T-cell (primary cell): ENCODE measurements around the gene RBM27. TPM values are rescaled to one million over a fixed set of nuclear protein-coding genes. Genes with fewer than 3 reads are reported as not detected.
"Not testable (repeated sequence)": the region's sequence is repeated elsewhere in the genome, so short reads cannot be mapped to it uniquely, and the experiment has no call there.

ENCODE experiments used
- ATAC-seq, 4 experiments: fragments of 200-7000 bp in 3 of 4; fragments of 150-1000 bp in 1 of 4; cut with Tn5 transposase; replicated peaks in 1 of 4; 1 replicate in 3 of 4; 2 replicates in 1 of 4; pipeline ENCODE4 v1.10.0; 2021; ENCODE audit warnings: moderate library complexity in 3 of 4, mild to moderate bottlenecking in 2 of 4, moderate number of reproducible peaks in 1 of 4
- CTCF ChIA-PET, 2 donors: fragments of 300-600 bp; sonication (Branson Sonifier 250); formaldehyde crosslinking; loops; one replicate each; lab custom pipeline; 2022; ENCODE audit warnings: antibody characterized with exemption in 2 of 2; lab: Charles Lee
- POLR2A ChIA-PET, 2 donors: fragments of 300-600 bp; sonication (Branson Sonifier 250); formaldehyde crosslinking; loops; one replicate each; lab custom pipeline; 2022; ENCODE audit warnings: antibody characterized with exemption in 2 of 2; lab: Charles Lee
- DNase-seq, 35 experiments: peaks; one replicate each; pipeline versions ENCODE4 v3.0.0 to v3.0.0-alpha.2; 2013 to 2023
- H3K27ac ChIP-seq: one replicate; pipeline ENCODE4 v1.5.1; 2013; ENCODE audit warnings: low read length
- H3K27me3 ChIP-seq, 2 experiments: replicated peaks in 1 of 2; 1 replicate in 1 of 2; 2 replicates in 1 of 2; pipeline versions ENCODE4 v1.6.1 to v1.7.0; 2013; ENCODE audit warnings: low read length in 1 of 2, mixed read lengths in 1 of 2; ENCODE audit not compliant: control insufficient read depth in 2 of 2, insufficient read depth in 2 of 2; ENCODE audit errors: extremely low read depth in 1 of 2
- H3K36me3 ChIP-seq, 2 donors: 1 replicate in 1 of 2; 2 replicates in 1 of 2; pipeline versions ENCODE4 v1.6.1 to v1.7.0; 2013; ENCODE audit warnings: low read length in 1 of 2; ENCODE audit not compliant: control insufficient read depth in 2 of 2, insufficient read depth in 1 of 2; ENCODE audit errors: extremely low read depth in 1 of 2
- H3K4me1 ChIP-seq, 2 experiments: 1 replicate in 1 of 2; 2 replicates in 1 of 2; pipeline versions ENCODE4 v1.6.1 to v1.7.0; 2013; ENCODE audit warnings: low read length in 2 of 2, mixed read lengths in 1 of 2; ENCODE audit not compliant: insufficient read depth in 2 of 2, control insufficient read depth in 1 of 2; ENCODE audit errors: extremely low read depth in 1 of 2
- H3K4me3 ChIP-seq, 2 donors: 1 replicate in 1 of 2; 2 replicates in 1 of 2; pipeline versions ENCODE4 v1.5.1 to v1.7.0; 2013; ENCODE audit warnings: mild to moderate bottlenecking in 2 of 2, low read length in 1 of 2, moderate library complexity in 1 of 2; ENCODE audit not compliant: control insufficient read depth in 1 of 2; ENCODE audit errors: extremely low read depth in 1 of 2
- H3K9me3 ChIP-seq: 2 replicates; pipeline ENCODE4 v1.7.0; 2013
- H3K27ac Mint-ChIP-seq, 2 donors: one replicate each; pipeline ENCODE4 v1.8.0; 2020 to 2021; ENCODE audit warnings: mild to moderate bottlenecking in 2 of 2, mixed read lengths in 2 of 2
- H3K27me3 Mint-ChIP-seq, 2 donors: one replicate each; pipeline ENCODE4 v1.8.0; 2021 to 2022; ENCODE audit warnings: mixed read lengths in 2 of 2
- H3K36me3 Mint-ChIP-seq: one replicate; pipeline ENCODE4 v1.8.0; 2021; ENCODE audit warnings: mixed read lengths
- H3K4me1 Mint-ChIP-seq, 3 donors: one replicate each; pipeline ENCODE4 v1.8.0; 2020 to 2022; ENCODE audit warnings: mixed read lengths in 3 of 3, mild to moderate bottlenecking in 1 of 3
- H3K4me3 Mint-ChIP-seq, 3 donors: one replicate each; pipeline ENCODE4 v1.8.0; 2020 to 2022; ENCODE audit warnings: mild to moderate bottlenecking in 3 of 3, mixed read lengths in 3 of 3, moderate library complexity in 3 of 3
- H3K9me3 Mint-ChIP-seq, 3 donors: one replicate each; pipeline ENCODE4 v1.8.0; 2020 to 2022; ENCODE audit warnings: mixed read lengths in 3 of 3
- WGBS: methylation state at CpG from one replicate; pipeline ENCODE4 v1.1.5; 2013; ENCODE audit warnings: missing lambda C conversion rate; ENCODE audit not compliant: insufficient coverage; 5-methylcytosine and 5-hydroxymethylcytosine counted together
- total RNA-seq, 35 experiments: library from RNA in 6 of 35; stranded (reverse) in 6 of 35; fragments of 120-200 nt in 1 of 35; gene quantifications; one replicate each; pipeline versions ENCODE4 v1.2.1 to v1.2.4 and lab custom pipeline; 2013 to 2026

Gene RBM27
- total RNA-seq, 5 donors from 2014 or later (not counting 1 experiment from before 2014, with no cell fraction given): 19.1 to 26.1 (median 24.9) TPM

DNA sequence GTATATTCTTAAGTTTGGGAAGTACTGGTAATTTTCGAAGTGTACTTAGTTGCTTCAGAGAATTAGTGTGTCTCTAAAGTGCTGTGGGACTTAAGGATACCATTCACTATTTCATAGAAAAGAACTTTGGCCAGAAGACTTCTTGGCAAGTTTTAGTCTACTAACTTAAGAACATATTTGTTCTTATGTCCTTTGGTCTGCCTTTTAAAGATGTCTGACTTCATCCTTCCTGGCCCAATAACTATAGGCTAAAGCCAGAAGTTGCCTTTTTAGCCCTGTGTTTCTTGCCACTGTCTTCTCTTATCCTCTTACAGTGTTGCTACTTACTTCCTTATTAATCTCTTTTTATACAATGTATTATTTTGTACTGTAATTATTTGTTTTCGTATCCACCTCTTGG lies 6.3 kb downstream of the RBM27 start:
- no peak overlapping the region for H3K27ac ChIP-seq
- POLR2A ChIA-PET: no interaction called here

DNA sequence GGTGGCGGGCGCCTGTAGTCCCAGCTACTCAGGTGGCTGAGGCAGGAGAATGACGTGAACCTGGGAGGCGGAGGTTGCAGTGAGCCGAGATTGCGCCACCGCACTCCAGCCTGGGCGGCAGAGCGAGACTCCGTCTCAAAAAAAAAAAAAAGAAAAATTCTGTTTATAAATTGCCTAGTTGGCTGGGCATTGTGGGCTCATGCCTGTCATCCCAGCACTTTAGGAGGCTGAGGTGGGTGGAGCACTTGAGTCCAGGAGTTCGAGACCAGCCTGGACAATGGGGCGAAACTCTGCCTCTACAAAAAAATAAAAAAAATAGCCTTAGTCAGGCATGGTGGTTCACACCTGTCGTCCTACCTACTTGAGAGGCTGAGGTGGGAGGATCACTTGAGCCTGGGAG lies 7.4 kb downstream of the RBM27 start:
- peaks cover 63 to 73% (median 69%) of the 10 kb centered on the region in 3 donors for H3K4me1 Mint-ChIP-seq
- WGBS: 100% methylated on average over 3 of the region's 13 CpGs
- H3K27me3 Mint-ChIP-seq, H3K9me3 Mint-ChIP-seq, H3K9me3 ChIP-seq, H3K27ac Mint-ChIP-seq, H3K36me3 Mint-ChIP-seq, H3K4me3 ChIP-seq, CTCF ChIA-PET, H3K27me3 ChIP-seq, ATAC-seq, POLR2A ChIA-PET, H3K4me3 Mint-ChIP-seq, H3K36me3 ChIP-seq, DNase-seq, H3K27ac ChIP-seq: not testable (repeated sequence)
- H3K4me1 ChIP-seq: peaks cover 10 to 18% of the 10 kb centered on the region in 2 experiments

More for the DNA sequence above, 6.3 kb downstream of the RBM27 start:
- CTCF ChIA-PET: no interaction called here
- H3K4me1 Mint-ChIP-seq: peaks cover 52 to 65% (median 60%) of the 10 kb centered on the region in 3 donors
- Histone ChIP-seq H3K4me3 (no peak overlapping the region), H3K4me1 (peaks cover 11 to 25% of the 10 kb centered on the region in 2 experiments), H3K27me3 (no peaks in the 10 kb centered on the region), H3K9me3 (no peaks in the 10 kb centered on the region), H3K36me3 (peaks cover 3 to 5% of the 10 kb centered on the region in 2 donors)
- H3K36me3 Mint-ChIP-seq: no peaks in the 10 kb centered on the region
- WGBS: no CpG with 5 or more reads among the region's 2 CpGs
- ATAC-seq: no peak
- H3K27me3 Mint-ChIP-seq: no peaks in the 10 kb centered on the region
- no peak for DNase-seq
- H3K4me3 Mint-ChIP-seq: no peak overlapping the region
- H3K9me3 Mint-ChIP-seq: no peaks in the 10 kb centered on the region
- H3K27ac Mint-ChIP-seq: no peak overlapping the region

DNA sequence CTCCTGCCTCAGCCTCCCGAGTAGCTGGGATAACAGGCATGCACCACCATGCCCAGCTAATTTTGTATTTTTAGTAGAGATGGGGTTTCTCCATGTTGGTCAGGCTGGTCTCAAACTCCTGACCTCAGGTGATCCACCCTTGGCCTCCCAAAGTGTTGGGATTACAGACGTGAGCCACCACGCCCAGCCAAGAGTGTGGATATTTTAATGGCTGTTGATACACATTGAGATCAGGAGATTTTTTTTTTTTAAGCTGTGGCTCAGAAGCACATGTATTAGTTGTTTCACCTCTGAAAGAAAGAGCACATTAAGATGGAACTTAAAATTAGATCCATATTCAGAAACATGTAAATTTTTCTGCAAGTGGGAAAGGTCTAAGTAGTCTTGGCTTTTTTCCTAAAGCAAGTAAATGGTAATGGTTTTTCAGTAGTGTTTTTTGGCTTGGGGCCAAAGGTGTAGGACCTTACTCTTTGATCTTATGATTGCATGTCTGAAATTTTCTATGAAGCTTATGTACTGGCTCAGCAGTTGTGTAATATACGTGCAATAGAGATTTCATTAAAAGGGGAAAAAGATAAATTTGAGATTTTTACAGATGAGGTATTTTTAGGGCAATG lies 9.9 kb downstream of the RBM27 start:
- H3K27me3 ChIP-seq: no peaks in the 10 kb centered on the region
- peak in 1 of 35 experiments; percentile 23 for DNase-seq
- H3K36me3 ChIP-seq: peaks cover 3 to 5% of the 10 kb centered on the region in 2 donors
- CTCF ChIA-PET: interaction anchor here in 1 of 2 donors (0.6 kb wide), 1 partner anchor 63 kb away, joined by 3 read pairs; no protein-coding TSS in a partner anchor
- POLR2A ChIA-PET: interaction anchor here (0.6 to 0.8 kb wide), 3 partner anchors 8 to 532 kb away, joined by 3 read pairs; no protein-coding TSS in a partner anchor
- 88% methylated on average over 2 of the region's 4 CpGs for WGBS
- Mint-ChIP-seq H3K4me3 (no peak overlapping the region), H3K27me3 (no peaks in the 10 kb centered on the region), H3K9me3 (no peaks in the 10 kb centered on the region), H3K4me1 (peaks cover 67 to 72% (median 69%) of the 10 kb centered on the region in 3 donors), H3K36me3 (peaks cover under 1% of the 10 kb centered on the region), H3K27ac (no peak overlapping the region)
- H3K9me3 ChIP-seq: no peaks in the 10 kb centered on the region
- peaks cover 5 to 20% of the 10 kb centered on the region in 2 experiments for H3K4me1 ChIP-seq
- no peak overlapping the region for H3K27ac ChIP-seq
- ATAC-seq: no peak
- H3K4me3 ChIP-seq: no peak overlapping the region

DNA sequence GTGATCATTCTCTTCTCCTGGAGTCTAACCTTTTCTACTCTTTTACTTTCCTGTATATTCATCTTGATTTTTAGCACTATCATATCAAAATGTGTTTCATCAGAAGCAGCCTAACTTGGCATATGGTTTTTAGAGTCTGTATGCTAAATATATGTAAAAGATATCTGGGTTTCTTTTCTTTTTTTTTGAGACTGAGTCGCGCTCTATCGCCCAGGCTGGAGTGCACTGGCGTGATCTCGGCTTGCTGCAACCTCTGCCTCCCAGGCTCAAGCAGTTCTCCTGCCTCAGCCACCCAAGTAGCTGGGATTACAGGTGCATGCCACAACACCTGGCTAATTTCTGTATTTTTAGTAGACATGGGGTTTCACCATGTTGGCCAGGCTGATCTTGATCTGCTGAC lies 11.5 kb downstream of the RBM27 start:
- H3K36me3 ChIP-seq: peaks cover 10 to 11% of the 10 kb centered on the region in 2 donors
- H3K27me3 Mint-ChIP-seq, H3K27ac Mint-ChIP-seq, H3K4me3 Mint-ChIP-seq, H3K27ac ChIP-seq, ATAC-seq, H3K9me3 Mint-ChIP-seq, DNase-seq, H3K9me3 ChIP-seq, CTCF ChIA-PET, H3K4me3 ChIP-seq, H3K27me3 ChIP-seq: not testable (repeated sequence)
- H3K4me1 Mint-ChIP-seq: peaks cover 54 to 64% (median 61%) of the 10 kb centered on the region in 3 donors
- WGBS: 100% methylated on average over 2 of the region's 5 CpGs
- POLR2A ChIA-PET: interaction anchor here in 1 of 2 donors (0.5 kb wide), 1 partner anchor 42 kb away, joined by 4 read pairs; no protein-coding TSS in a partner anchor
- peaks cover 0 to 20% of the 10 kb centered on the region in 2 experiments for H3K4me1 ChIP-seq
- peaks cover 12% of the 10 kb centered on the region for H3K36me3 Mint-ChIP-seq

DNA sequence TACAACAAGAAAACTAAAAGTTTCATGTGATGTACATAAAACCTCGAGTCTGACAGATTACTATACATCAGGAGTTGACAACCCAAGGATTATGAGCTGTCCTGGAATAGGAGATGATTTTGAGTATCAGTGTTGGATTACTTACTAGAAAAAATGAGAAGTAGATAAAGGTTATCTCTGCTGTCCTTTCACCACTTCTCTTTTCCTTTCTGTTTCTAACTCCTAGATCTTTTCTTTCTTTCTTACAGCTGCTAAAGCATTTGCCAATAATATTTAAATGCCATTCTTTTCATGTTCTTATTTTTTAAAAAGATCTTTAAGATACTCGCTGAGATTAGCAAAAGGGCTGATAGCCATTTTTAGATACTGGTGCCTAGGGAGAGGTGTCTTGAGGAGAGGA lies 14.8 kb downstream of the RBM27 start:
- POLR2A ChIA-PET: no interaction called here
- Mint-ChIP-seq H3K27ac (peak overlapping the region in 1 of 2 donors; percentile 4), H3K4me3 (no peak overlapping the region), H3K36me3 (peaks cover 18% of the 10 kb centered on the region), H3K4me1 (peaks cover 42 to 54% (median 53%) of the 10 kb centered on the region in 3 donors), H3K9me3 (no peaks in the 10 kb centered on the region), H3K27me3 (no peaks in the 10 kb centered on the region)
- DNase-seq (no peak), ATAC-seq (no peak)
- Histone ChIP-seq H3K36me3 (peaks cover 6 to 18% of the 10 kb centered on the region in 2 donors), H3K4me3 (no peak overlapping the region), H3K27ac (no peak overlapping the region), H3K9me3 (no peaks in the 10 kb centered on the region), H3K4me1 (peaks cover 0 to 11% of the 10 kb centered on the region in 2 experiments), H3K27me3 (no peaks in the 10 kb centered on the region)
- WGBS: no CpG with 5 or more reads among the region's 2 CpGs
- CTCF ChIA-PET: no interaction called here

DNA sequence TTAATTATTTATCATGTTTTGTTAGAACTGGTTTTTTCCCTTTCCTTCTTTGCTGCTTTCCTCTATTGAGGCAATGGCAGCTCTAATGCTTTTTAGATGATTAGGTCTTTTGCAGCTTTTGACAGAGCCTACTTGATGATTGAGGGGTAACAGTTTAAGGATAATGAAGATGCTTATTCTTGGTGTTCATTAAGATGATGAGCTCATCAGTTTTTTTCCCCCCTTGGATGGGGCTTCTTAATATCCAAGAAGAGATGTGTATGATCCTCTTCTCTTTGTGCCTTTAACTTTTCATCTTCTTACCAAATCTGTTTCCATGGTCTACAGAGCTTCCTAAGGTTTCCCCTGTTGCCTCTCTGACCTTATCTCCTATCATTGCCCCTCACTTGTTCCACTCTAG lies 15.8 kb downstream of the RBM27 start:
- Mint-ChIP-seq H3K36me3 (peaks cover 23% of the 10 kb centered on the region), H3K4me3 (no peak overlapping the region), H3K9me3 (no peaks in the 10 kb centered on the region), H3K4me1 (peaks cover 31 to 45% (median 45%) of the 10 kb centered on the region in 3 donors), H3K27me3 (no peaks in the 10 kb centered on the region), H3K27ac (no peak overlapping the region)
- CTCF ChIA-PET: no interaction called here
- Histone ChIP-seq H3K4me1 (peaks cover 0 to 11% of the 10 kb centered on the region in 2 experiments), H3K9me3 (no peaks in the 10 kb centered on the region), H3K36me3 (peaks cover 6 to 18% of the 10 kb centered on the region in 2 donors), H3K27me3 (no peaks in the 10 kb centered on the region), H3K27ac (no peak overlapping the region), H3K4me3 (no peak overlapping the region)
- ATAC-seq (no peak), DNase-seq (no peak)
- POLR2A ChIA-PET: interaction anchor here in 1 of 2 donors (0.6 kb wide), 1 partner anchor 36 kb away, joined by 4 read pairs; no protein-coding TSS in a partner anchor
